PC-9 (cell line): Measurements from ENCODE around the gene ACYP1. TPM values are rescaled to one million over a fixed set of nuclear protein-coding genes. Genes with fewer than 3 reads are reported as not detected.
"Not testable (repeated sequence)": the region's sequence is repeated elsewhere in the genome, so short reads cannot be mapped to it uniquely, and the experiment has no call there.

ENCODE experiments used
- BruUV-seq: library from RNA; stranded (reverse); fragments of 400-500 nt; replicated peaks from 2 replicates; lab custom pipeline; 2021; lab: Mats Ljungman, UMichigan
- CTCF ChIA-PET: fragments of 300-600 bp; sonication (Branson Sonifier 250); formaldehyde crosslinking; loops from one replicate; lab custom pipeline; 2022; ENCODE audit warnings: antibody characterized with exemption; lab: Charles Lee
- POLR2A ChIA-PET: fragments of 300-600 bp; sonication (Branson Sonifier 250); formaldehyde crosslinking; loops from one replicate; lab custom pipeline; 2022; ENCODE audit warnings: antibody characterized with exemption; ENCODE audit not compliant: unreplicated experiment; lab: Charles Lee
- DNase-seq, 2 experiments: peaks; one replicate each; pipeline versions ENCODE4 v3.0.0 to v3.0.0-alpha.2; 2015 to 2022; ENCODE audit warnings: mixed read lengths in 1 of 2
- H2AFZ ChIP-seq: fragments of 200-600 bp; sonication (generic); 2 replicates; pipeline ENCODE4 v1.8.1; 2017; ENCODE audit warnings: antibody characterized with exemption
- H3F3A ChIP-seq: fragments of 200-600 bp; sonication (generic); 2 replicates; pipeline ENCODE4 v1.8.1; 2017; ENCODE audit warnings: antibody characterized with exemption, mild to moderate bottlenecking, low read depth; ENCODE audit not compliant: insufficient read depth
- H3K27ac ChIP-seq: fragments of 200-600 bp; sonication (generic); 2 replicates; pipeline ENCODE4 v1.6.1; 2016; ENCODE audit warnings: mixed run types
- H3K27me3 ChIP-seq: fragments of 200-600 bp; sonication (generic); 2 replicates; pipeline ENCODE4 v1.6.1; 2016; ENCODE audit warnings: low read depth, mixed run types; ENCODE audit not compliant: insufficient read depth
- H3K36me3 ChIP-seq: fragments of 200-600 bp; sonication (generic); 2 replicates; pipeline ENCODE4 v1.6.1; 2016; ENCODE audit warnings: low read depth, mixed run types
- H3K4me1 ChIP-seq: fragments of 200-600 bp; sonication (generic); replicated peaks from 2 replicates; pipeline ENCODE4 v1.6.1; 2016; ENCODE audit warnings: mixed run types; ENCODE audit not compliant: insufficient read depth
- H3K4me2 ChIP-seq: fragments of 200-600 bp; sonication (generic); 2 replicates; pipeline ENCODE4 v1.6.1; 2017; ENCODE audit warnings: mixed run types
- H3K4me3 ChIP-seq: fragments of 200-600 bp; sonication (generic); 2 replicates; pipeline ENCODE4 v1.6.1; 2016; ENCODE audit warnings: mixed run types
- H3K79me2 ChIP-seq: fragments of 200-600 bp; sonication (generic); 2 replicates; pipeline ENCODE4 v1.6.1; 2017; ENCODE audit warnings: low read depth, mixed run types
- H3K9me2 ChIP-seq: fragments of 200-600 bp; sonication (generic); 2 replicates; pipeline ENCODE4 v1.8.1; 2017; ENCODE audit warnings: mild to moderate bottlenecking; ENCODE audit not compliant: insufficient read depth
- H3K9me3 ChIP-seq: fragments of 200-600 bp; sonication (generic); 2 replicates; pipeline ENCODE4 v1.8.1; 2016; ENCODE audit warnings: low read depth; ENCODE audit not compliant: insufficient read depth
- H4K20me1 ChIP-seq: fragments of 200-600 bp; sonication (generic); 2 replicates; pipeline ENCODE4 v1.8.1; 2017; ENCODE audit not compliant: insufficient read depth
- CTCF ChIP-seq: fragments of 200-600 bp; sonication (generic); conservative IDR thresholded peaks from 2 replicates; pipeline ENCODE4 v1.6.1; 2017; ENCODE audit warnings: mixed run types, antibody characterized with exemption, mild to moderate bottlenecking, moderate library complexity
- EZH2 ChIP-seq: fragments of 200-600 bp; sonication (generic); IDR thresholded peaks from 2 replicates; pipeline ENCODE4 v1.8.0; 2017; ENCODE audit warnings: antibody characterized with exemption, low read depth
- intact Hi-C: fragments of 100-400 bp; cut with micrococcal nuclease; formaldehyde crosslinking; loops from one replicate; pipeline ENCODE4 v1.10.0; 2022; ENCODE audit not compliant: unreplicated experiment
- total RNA-seq: library from RNA; stranded (reverse); gene quantifications from 2 replicates; pipeline ENCODE4 v1.2.3, GENCODE V29; 2021

The ACYP1 gene
- total RNA-seq, 1 experiment from 2014 or later: 98.9 TPM

GRCh38 chr14:75069121-75069810 is 5.4 kb upstream of the ACYP1 start, which contains the start of gene ZC2HC1C:
Gene ZC2HC1C, plus strand, starts transcription at chr14:75069641. Its CDS starts 933 bp downstream, at chr14:75070574.
- Histone ChIP-seq H3K36me3 (no peaks in the 10 kb centered on the region), H3K79me2 (peaks cover 24% of the 10 kb centered on the region), H3F3A (peaks cover 47% of the 10 kb centered on the region), H3K4me1 (peaks cover 31% of the 10 kb centered on the region), H3K27me3 (no peaks in the 10 kb centered on the region), H3K9me3 (no peaks in the 10 kb centered on the region), H3K4me3 (peak within 1 kb of the TSS; percentile 71), H4K20me1 (no peaks in the 10 kb centered on the region), H3K4me2 (peak within 1 kb of the TSS; percentile 94), H3K9me2 (no peaks in the 10 kb centered on the region), H2AFZ (peak within 1 kb of the TSS; percentile 83), H3K27ac (peak within 1 kb of the TSS; percentile 79)
- TF ChIP-seq CTCF: no peak
- no peak for TF ChIP-seq EZH2
- CTCF ChIA-PET: interaction anchor here (0.7 to 2.1 kb wide), 5 partner anchors 48 to 208 kb away, joined by 3 to 6 read pairs (median 4); partner anchors contain the start of gene RPS6KL1
- no TSS peak for BruUV-seq
- intact Hi-C loops: loop anchor here (1.0 to 2.0 kb wide), 4 partner anchors 18 to 128 kb away; partner anchors contain the start of genes EIF2B2 and MLH3
- POLR2A ChIA-PET: interaction anchor here (0.5 to 0.9 kb wide), 15 partner anchors 25 to 724 kb away, joined by 3 to 27 read pairs (median 4); partner anchors contain the start of genes NPC2 and PGF
- DNase-seq: peak; percentile 94 to 100

GRCh38 chr14:75068294-75069120 is 4.7 kb upstream of the ACYP1 start:
- POLR2A ChIA-PET: interaction anchor here (0.5 to 0.8 kb wide), 11 partner anchors 20 to 723 kb away, joined by 3 to 27 read pairs (median 5); partner anchors contain the start of genes JDP2, NPC2 and PGF
- TSS peak; percentile 61 for BruUV-seq

GRCh38 chr14:75067765-75068164 is 3.9 kb upstream of the ACYP1 start:
- not testable (repeated sequence) for H3K9me2 ChIP-seq, H4K20me1 ChIP-seq, H3K9me3 ChIP-seq, BruUV-seq, H3K36me3 ChIP-seq, H3K27me3 ChIP-seq, DNase-seq
- Histone ChIP-seq H3K27ac (peak overlapping the region; percentile 79), H3K4me1 (peaks cover 38% of the 10 kb centered on the region), H3F3A (peaks cover 52% of the 10 kb centered on the region), H3K79me2 (peaks cover 30% of the 10 kb centered on the region), H2AFZ (peak overlapping the region; percentile 83; the same call in 1 of the 2 replicates), H3K4me3 (peak overlapping the region; percentile 71), H3K4me2 (peak overlapping the region; percentile 94)
- CTCF ChIA-PET: interaction anchor here (0.6 to 1.1 kb wide), 2 partner anchors 122 to 915 kb away, joined by 3 to 12 read pairs; no protein-coding TSS in a partner anchor
- POLR2A ChIA-PET: interaction anchor here (0.5 to 0.7 kb wide), 6 partner anchors 19 to 574 kb away, joined by 3 to 17 read pairs (median 6); partner anchors contain the start of genes ISCA2, JDP2 and NPC2
- intact Hi-C loops: loop anchor here (2.0 kb wide), 2 partner anchors 17 to 127 kb away; partner anchors contain the start of gene MLH3

More at GRCh38 chr14:75068294-75069120, 4.7 kb upstream of the ACYP1 start:
- intact Hi-C loops: loop anchor here (1.0 to 2.0 kb wide), 4 partner anchors 18 to 128 kb away; partner anchors contain the start of genes EIF2B2 and MLH3
- Histone ChIP-seq H3K27me3 (no peaks in the 10 kb centered on the region), H3K36me3 (no peaks in the 10 kb centered on the region), H3K9me2 (no peaks in the 10 kb centered on the region), H2AFZ (peak overlapping the region; percentile 83), H3K4me1 (peaks cover 33% of the 10 kb centered on the region), H3K79me2 (peaks cover 24% of the 10 kb centered on the region), H3K4me3 (peak overlapping the region; percentile 71), H3K27ac (peak overlapping the region; percentile 79), H3K9me3 (no peaks in the 10 kb centered on the region), H3K4me2 (peak overlapping the region; percentile 94), H3F3A (peaks cover 50% of the 10 kb centered on the region), H4K20me1 (no peaks in the 10 kb centered on the region)
- DNase-seq: no peak
- TF ChIP-seq EZH2 (no peak), CTCF (no peak)
- CTCF ChIA-PET: interaction anchor here (0.5 to 2.1 kb wide), 5 partner anchors 87 to 207 kb away, joined by 3 to 6 read pairs (median 4); no protein-coding TSS in a partner anchor
